Measurements from ENCODE around the gene AKIP1.

Gene AKIP1

DNA sequence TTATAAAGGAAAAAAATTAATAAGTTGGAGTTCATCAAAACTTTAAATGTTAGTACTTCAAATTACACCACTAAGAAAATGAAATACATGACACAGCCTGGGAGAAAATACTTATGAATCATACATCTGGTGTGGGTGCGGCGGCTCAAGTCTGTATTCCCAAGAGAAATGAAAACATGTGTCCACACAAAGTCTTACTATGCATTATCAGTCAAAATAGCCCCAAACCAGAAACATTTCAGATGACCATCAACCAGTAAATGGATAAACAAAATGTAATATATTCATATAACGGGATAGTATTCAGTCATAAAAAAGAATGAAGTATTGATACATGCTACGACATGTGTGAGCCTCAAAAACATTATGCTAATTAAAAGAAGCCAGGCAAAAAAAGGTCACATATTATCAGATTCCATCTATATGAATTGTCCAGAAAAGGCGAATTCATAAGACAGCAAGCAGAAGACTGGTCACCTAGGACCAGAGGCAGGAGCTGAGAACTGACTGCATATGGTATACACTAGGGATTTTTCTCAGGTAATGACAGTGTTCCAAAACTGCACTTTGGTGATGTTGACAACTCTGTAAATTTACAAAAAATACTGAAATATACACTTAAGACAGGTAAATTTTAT is 5.3 kb upstream of the AKIP1 start:
- Mint-ChIP-seq H3K9me3 (peaks cover 6% of the 10 kb centered on the region), H3K36me3 (peaks cover 6% of the 10 kb centered on the region), H3K4me1 (peaks cover 18% of the 10 kb centered on the region), H3K27me3 (peaks cover 21% of the 10 kb centered on the region), H3K27ac (no peak overlapping the region), H3K4me3 (no peak overlapping the region)
- ATAC-seq: no peak

DNA sequence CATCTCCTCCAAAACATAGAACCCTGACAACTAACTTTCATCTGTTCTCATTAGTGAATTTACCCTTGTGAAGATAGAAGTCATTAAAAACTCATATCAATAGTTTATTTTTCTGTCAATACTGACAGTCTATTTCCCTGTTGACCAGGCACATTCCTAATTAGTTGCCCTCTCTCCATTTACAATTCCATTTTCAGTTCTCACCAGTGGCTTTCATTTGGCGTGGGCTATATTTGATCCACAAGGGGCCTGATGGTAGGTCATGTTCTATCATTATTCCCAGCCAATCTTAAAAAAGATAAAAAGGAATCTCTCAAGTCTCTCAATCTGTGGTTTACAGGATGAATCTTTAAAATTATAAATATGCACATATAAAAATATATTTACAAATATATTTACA is 3.9 kb upstream of the AKIP1 start:
- Mint-ChIP-seq H3K27me3 (peaks cover 11% of the 10 kb centered on the region), H3K9me3 (peaks cover 2% of the 10 kb centered on the region), H3K27ac (no peak overlapping the region), H3K4me3 (no peak overlapping the region), H3K36me3 (no peaks in the 10 kb centered on the region), H3K4me1 (peaks cover 18% of the 10 kb centered on the region)
- no peak for ATAC-seq

DNA sequence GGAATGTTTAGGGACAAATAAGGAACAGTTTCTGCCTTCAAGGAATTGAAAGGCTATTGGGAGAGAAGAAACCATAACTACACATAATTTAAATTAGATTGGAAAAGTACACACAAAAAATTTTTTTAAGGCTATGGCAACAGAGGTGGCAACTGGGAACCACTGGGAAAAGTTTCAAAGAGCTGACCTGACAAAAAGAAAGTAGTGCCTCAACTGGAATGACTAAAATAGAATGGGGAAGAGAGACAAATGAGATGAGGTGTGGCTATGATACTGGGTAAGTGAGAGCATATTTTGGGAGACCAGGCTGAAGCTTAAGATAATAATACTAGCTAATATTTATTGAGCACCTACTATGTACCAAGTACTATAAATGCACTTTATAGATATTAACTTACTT is 2.9 kb upstream of the AKIP1 start:
- Mint-ChIP-seq H3K9me3 (no peaks in the 10 kb centered on the region), H3K4me1 (peaks cover 18% of the 10 kb centered on the region), H3K27ac (no peak overlapping the region), H3K36me3 (no peaks in the 10 kb centered on the region), H3K27me3 (peaks cover 9% of the 10 kb centered on the region), H3K4me3 (no peak overlapping the region)
- no peak for ATAC-seq

DNA sequence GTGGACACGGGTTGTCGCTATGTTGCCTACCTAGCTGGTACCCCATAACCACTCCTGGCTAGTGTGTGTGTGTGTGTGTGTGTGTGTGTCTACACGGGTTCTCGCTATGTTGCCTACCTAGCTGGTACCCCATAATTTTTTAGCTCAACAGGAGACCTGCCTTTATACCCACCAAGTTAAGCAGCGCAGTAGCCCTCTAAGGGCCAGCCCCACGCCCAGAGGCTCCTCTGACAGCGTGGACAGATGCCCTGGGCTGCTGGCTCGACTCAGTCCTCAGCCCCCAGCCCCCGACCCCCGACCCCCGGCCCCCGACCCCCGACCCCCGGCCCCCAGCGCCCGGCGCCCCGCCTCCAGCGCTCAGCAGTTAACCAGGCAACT is 351 bp upstream of the AKIP1 start:
- Mint-ChIP-seq H3K4me3 (peak overlapping the region; percentile 91), H3K9me3 (no peaks in the 10 kb centered on the region), H3K27me3 (peaks cover 9% of the 10 kb centered on the region), H3K27ac (peak overlapping the region; percentile 75), H3K36me3 (no peaks in the 10 kb centered on the region), H3K4me1 (peaks cover 31% of the 10 kb centered on the region)
- peak; percentile 37 for ATAC-seq

DNA sequence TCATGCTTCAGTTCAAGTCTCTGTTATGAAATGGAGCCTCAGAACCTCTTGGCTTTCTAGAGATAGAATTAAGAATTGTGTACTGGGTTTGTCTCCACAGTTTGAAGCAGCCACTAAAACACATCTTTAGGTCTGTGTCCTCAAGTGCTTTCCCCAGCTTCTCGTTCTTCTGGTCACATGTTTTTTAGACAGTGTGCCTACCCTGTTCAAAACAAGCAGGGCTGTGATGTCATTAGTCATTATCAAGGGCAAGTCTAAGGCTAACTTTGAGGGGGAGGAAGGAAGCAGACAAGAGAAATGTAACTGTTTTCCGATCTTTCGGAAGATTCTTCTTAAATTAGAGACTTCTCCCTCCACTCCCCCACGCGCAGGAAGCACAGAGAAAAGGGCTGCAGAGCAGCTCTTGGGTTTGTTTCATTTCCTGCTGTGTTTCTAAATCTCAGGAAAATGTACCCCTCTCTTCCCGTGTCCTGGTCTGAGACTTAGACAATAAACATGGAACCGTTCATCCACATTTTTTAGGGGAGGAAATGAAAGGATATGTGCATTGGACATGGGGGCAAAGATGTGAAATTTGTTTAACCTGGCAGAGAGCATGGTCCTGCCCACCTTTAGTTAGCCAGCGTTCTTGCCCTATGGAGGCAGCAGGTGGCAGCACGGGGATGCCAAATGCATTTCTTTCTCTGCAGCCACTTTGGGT is 3.1 kb downstream of the AKIP1 start:
- no peak for ATAC-seq
- H3K27ac Mint-ChIP-seq: peak overlapping the region; percentile 54
- peaks cover 5% of the 10 kb centered on the region for H3K27me3 Mint-ChIP-seq
- H3K4me3 Mint-ChIP-seq: peak overlapping the region; percentile 25
- peaks cover 22% of the 10 kb centered on the region for H3K4me1 Mint-ChIP-seq
- no peaks in the 10 kb centered on the region for H3K9me3 Mint-ChIP-seq
- H3K36me3 Mint-ChIP-seq: no peaks in the 10 kb centered on the region

DNA sequence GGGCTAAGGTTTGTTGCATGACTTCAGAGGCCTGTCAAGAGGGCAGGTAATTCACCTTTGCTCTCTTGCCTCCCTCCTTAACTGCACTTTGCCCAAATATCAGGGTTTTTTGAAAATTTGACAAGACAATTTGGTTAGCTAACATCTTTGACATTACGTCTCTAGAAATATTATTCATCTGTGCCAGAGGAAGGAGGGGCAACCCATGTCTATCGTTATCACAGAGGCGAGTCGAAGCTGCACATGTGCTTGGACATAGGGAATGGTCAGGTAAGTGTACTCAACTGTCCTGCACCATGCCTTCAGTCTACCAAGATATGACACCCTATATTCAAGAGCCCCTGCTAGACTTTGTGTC is 3.7 kb downstream of the AKIP1 start:
- Mint-ChIP-seq H3K4me3 (no peak overlapping the region), H3K36me3 (no peaks in the 10 kb centered on the region), H3K27me3 (no peaks in the 10 kb centered on the region), H3K4me1 (peaks cover 22% of the 10 kb centered on the region), H3K27ac (no peak overlapping the region), H3K9me3 (no peaks in the 10 kb centered on the region)
- no peak for ATAC-seq

DNA sequence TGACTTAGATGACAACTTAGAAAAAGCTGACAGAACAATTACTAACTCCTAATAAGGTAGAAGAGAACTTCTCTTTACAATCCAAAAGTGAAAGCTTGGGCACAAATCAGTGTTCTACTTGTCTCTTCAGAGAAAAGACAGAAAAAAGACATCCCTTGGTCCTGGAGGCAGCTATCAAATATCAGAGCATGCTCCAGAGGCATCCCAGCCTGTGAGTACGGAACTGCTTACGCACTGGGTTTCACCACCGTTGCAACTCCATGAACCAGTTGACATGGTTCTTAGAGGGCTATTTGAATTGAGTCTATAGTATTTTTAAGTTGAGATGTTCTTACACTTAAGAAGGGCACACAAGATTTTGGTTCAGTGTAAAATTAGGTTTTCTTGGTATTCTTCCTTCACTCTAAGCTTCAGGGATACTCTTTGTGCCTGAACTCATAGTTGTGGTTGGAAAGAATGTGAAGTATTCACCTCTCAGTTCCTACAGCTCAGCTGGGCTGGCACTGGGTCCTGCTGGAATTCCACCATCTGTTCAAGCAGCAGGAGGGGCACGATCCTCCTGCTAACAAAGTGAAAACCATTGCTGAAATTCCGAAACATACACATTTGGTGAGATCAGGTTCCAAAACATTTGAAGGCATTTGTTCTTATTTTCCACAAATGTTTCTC is 6.3 kb downstream of the AKIP1 start:
- Mint-ChIP-seq H3K27me3 (no peaks in the 10 kb centered on the region), H3K36me3 (no peaks in the 10 kb centered on the region), H3K9me3 (no peaks in the 10 kb centered on the region), H3K4me3 (no peak overlapping the region), H3K4me1 (peaks cover 14% of the 10 kb centered on the region), H3K27ac (no peak overlapping the region)
- ATAC-seq: no peak

DNA sequence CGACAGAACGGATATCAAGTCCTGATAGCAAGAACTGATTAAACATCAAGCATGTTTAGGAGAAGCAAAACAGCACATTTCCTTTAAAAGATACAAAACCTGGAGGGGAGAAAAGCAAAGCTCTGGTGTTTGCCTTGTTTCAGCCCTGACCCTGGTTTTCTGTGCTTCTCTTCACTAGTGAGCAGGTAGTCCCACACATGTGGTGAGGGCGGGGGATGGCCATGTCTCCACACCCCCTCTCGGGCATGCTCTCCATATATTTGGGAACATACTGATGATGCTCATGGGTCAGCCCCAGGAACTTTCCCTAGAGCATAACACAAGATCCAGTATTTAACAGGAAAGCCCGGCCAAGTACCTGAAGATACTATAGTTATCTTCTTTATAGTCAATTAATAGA is 11.7 kb downstream of the AKIP1 start:
- Mint-ChIP-seq H3K27me3 (no peaks in the 10 kb centered on the region), H3K4me3 (no peak overlapping the region), H3K4me1 (no peaks in the 10 kb centered on the region), H3K27ac (no peak overlapping the region), H3K36me3 (no peaks in the 10 kb centered on the region), H3K9me3 (no peaks in the 10 kb centered on the region)
- ATAC-seq: no peak

DNA sequence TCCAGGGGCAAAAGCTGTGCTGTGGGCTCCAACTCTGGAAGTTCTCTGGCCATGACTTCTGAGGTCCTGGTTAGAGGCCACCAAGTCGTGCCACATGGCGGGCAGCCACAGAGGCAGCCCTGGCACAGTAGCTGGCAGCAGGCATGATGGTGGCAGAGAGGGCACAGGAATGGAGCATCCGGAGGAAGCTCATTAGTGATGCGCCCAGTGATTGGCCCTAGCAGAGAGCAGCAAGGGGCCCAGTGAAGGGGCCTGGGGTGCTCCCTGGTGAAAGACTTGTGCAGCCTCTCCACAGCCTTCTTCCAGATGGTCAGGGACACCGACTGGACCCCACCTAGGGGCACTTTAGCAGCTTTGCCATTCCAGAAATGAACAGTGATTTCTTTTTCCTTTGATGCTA is 14.7 kb downstream of the AKIP1 start:
- peaks cover 15% of the 10 kb centered on the region for H3K27me3 Mint-ChIP-seq
- no peaks in the 10 kb centered on the region for H3K36me3 Mint-ChIP-seq
- H3K4me1 Mint-ChIP-seq: no peaks in the 10 kb centered on the region
- no peak overlapping the region for H3K4me3 Mint-ChIP-seq
- no peaks in the 10 kb centered on the region for H3K9me3 Mint-ChIP-seq
- H3K27ac Mint-ChIP-seq: no peak overlapping the region
- no peak for ATAC-seq

DNA sequence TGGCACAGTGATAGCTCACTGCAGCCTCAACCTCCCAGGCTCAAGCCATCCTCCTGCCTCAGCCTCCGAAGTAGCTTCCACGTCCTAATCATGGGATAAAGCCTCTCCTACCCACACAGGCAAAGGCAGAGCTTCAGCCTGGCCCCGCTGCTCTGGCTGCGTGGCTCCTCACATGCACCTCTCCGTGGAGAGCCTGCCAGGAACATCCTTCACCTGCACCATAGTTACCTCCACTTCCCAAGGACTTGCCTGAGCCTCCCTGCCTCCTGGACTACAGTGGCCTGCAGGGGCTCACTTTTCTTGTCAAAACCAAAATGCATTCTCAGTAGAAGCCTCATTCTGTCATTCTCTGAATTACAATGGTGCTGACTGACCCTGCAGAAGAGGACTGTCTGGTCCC is 15.2 kb downstream of the AKIP1 start:
- ATAC-seq: no peak
- H3K4me1 Mint-ChIP-seq: no peaks in the 10 kb centered on the region
- no peak overlapping the region for H3K4me3 Mint-ChIP-seq
- H3K27me3 Mint-ChIP-seq: peaks cover 15% of the 10 kb centered on the region
- no peaks in the 10 kb centered on the region for H3K9me3 Mint-ChIP-seq
- H3K27ac Mint-ChIP-seq: no peak overlapping the region
- no peaks in the 10 kb centered on the region for H3K36me3 Mint-ChIP-seq

DNA sequence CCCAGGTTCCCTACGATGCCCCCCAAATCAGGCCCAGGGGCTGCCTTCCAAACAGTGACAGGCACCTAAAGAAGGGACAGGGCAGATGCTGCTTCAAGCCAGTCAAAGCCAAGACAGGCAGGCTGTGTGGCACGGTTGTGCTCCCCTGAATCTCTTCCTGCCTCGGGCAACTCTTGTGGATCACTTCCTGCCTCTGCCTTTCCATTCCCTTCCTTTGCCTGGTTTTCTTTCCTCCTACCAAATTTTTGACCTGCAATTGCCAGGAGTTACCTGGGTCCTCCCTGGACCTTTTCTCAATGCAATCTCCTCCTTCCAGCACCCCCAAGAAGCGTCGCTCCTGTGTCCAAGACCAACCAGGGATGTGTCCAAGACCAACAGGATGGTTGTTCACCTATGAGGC is 16.2 kb downstream of the AKIP1 start:
- H3K27me3 Mint-ChIP-seq: peaks cover 15% of the 10 kb centered on the region
- H3K36me3 Mint-ChIP-seq: no peaks in the 10 kb centered on the region
- no peaks in the 10 kb centered on the region for H3K9me3 Mint-ChIP-seq
- H3K4me1 Mint-ChIP-seq: no peaks in the 10 kb centered on the region
- ATAC-seq: no peak
- no peak overlapping the region for H3K4me3 Mint-ChIP-seq
- no peak overlapping the region for H3K27ac Mint-ChIP-seq

DNA sequence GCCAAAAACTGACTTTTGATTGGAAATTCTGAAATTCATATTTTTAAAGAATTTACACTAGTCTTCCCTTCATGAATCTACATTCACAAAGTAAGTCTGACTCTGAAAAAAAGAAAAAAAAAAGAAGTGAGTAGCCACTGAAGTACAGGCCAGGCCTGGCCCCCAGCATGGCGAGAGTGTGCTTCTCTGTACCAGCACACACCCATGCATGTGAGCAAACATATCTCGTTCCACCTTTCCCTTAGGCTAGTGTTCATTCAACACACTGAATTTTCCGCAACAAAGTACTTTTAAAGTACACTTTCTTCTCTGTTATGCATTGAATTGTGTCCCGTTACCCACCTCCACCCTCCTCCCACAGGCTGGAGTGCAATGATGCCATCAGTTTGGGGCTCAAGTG is 17.2 kb downstream of the AKIP1 start:
- no peak for ATAC-seq
- Mint-ChIP-seq H3K36me3 (no peaks in the 10 kb centered on the region), H3K27ac (no peak overlapping the region), H3K27me3 (peaks cover 15% of the 10 kb centered on the region), H3K9me3 (no peaks in the 10 kb centered on the region), H3K4me1 (no peaks in the 10 kb centered on the region), H3K4me3 (no peak overlapping the region)

DNA sequence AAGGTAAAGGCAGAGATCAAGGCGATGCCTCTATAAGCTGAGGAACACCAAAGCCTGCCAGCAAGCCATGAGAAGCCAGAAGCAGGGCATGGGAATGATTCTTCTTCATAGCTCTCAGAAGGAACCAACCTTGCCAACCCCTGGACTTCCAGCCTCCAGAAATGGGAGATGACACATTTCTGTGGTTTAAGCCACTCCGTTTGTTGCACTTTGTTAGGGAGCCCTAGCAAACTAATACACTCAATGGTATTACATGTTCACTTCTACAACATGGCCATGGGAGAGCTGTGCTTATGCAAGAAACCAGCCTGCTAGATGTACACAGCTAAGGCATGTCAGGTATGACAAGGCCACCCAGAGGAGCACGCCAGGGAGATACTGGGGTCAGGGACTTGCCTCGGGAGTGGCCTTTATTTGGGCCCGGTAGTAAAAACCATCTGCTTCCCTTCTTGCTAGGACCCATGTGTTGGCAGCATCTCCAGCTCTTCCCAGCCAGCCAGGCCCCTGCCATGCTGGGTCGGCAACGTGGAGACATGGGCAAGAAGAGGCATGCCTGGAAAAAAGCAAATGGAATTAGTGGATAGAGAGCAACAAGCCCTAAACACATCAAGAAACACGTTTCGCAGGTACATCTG is 18.1 kb downstream of the AKIP1 start:
- no peak overlapping the region for H3K4me3 Mint-ChIP-seq
- no peaks in the 10 kb centered on the region for H3K9me3 Mint-ChIP-seq
- no peaks in the 10 kb centered on the region for H3K36me3 Mint-ChIP-seq
- H3K27me3 Mint-ChIP-seq: peaks cover 15% of the 10 kb centered on the region
- no peaks in the 10 kb centered on the region for H3K4me1 Mint-ChIP-seq
- ATAC-seq: no peak
- H3K27ac Mint-ChIP-seq: no peak overlapping the region

DNA sequence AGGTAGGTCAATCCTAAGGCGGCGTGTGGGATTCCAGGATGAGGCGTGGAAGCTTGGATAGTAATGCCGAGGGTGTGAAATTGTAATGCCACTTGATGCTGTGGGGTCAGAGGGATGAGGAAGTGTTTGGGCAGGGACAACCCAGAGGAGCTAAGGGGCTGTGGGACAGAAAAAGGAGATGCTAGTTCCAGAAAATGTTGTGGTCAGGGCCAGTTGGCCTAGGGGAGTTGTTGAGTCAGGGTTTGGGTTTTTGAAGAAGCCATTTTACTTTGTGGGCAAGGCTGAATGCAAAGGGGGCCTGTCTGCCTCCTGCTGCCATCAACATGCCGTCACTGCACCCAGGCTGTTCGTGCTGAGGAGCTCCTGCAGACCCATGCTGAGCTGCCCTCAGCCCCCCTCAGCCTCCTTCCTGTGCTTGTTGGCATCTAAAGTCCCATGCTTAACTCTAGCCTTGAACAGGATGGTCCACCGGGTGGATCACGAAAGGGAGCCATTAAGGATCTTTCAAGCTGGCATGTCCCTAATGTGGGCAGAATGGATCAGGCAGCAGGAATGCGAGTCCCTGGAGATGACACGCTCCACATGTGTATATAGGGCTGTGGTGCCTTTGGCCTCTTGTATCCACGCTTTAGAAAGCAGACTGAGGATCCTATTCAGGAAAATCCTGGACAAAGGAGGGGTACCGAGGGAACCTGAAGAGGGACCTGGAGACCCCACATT is 19.6 kb downstream of the AKIP1 start:
- no peak for ATAC-seq
- H3K36me3 Mint-ChIP-seq: no peaks in the 10 kb centered on the region
- H3K4me3 Mint-ChIP-seq: no peak overlapping the region
- no peaks in the 10 kb centered on the region for H3K4me1 Mint-ChIP-seq
- peaks cover 15% of the 10 kb centered on the region for H3K27me3 Mint-ChIP-seq
- no peaks in the 10 kb centered on the region for H3K9me3 Mint-ChIP-seq
- no peak overlapping the region for H3K27ac Mint-ChIP-seq

DNA sequence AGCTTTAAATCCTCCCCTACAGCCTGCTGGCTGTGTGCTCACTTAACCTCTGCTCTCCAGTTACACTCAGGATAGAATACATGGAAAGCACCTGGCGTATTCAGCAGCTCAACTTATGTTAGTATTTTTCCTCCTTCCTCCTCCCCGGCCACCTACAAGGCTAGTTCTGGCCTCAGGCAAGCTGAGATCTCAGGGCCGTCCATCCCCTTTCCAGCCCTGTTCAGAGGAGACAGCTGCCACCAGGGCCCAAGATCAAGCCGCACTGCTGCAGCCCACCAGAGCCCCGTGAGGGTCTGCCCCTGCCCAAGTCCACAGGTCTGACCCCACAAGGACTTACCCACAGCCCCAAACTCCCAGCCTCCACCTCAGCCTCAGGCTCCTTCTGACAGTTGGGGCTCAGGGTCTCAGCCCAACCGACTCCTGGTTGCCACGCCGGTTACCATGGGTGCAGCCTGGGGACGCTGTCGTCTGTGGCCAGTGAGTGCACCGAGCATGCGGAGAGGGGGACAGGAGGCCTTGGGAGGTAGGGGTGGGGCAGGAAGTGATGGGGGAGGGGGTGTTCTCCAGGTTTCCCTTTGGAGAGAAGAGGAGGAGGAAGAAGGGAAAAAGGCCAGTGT is 21.7 kb downstream of the AKIP1 start, which contains the start of gene C11orf16:
TSS of gene C11orf16 (minus strand) at position 384 of the 617 bp plus-strand sequence. CDS start 639 bp downstream, outside the sequence.
- H3K36me3 Mint-ChIP-seq: no peaks in the 10 kb centered on the region
- no peak within 1 kb of the TSS for H3K27ac Mint-ChIP-seq
- no peak within 1 kb of the TSS for H3K4me3 Mint-ChIP-seq
- H3K4me1 Mint-ChIP-seq: peaks cover 6% of the 10 kb centered on the region
- no peak for ATAC-seq
- no peaks in the 10 kb centered on the region for H3K9me3 Mint-ChIP-seq
- H3K27me3 Mint-ChIP-seq: peaks cover 15% of the 10 kb centered on the region

Data from stimulated activated memory B cell treated with anti-CD40 and anti-IgM and Interleukin-4, amounts not matched to agents 10 μg/mL and 1 μg/mL and 100 μg/mL, for 72 hours (primary cell).